Stimulated activated CD8-positive, alpha-beta memory T cell treated with anti-CD3 and anti-CD28 coated beads, Interleukin-2, amount 100 ng/mL, for 48 hours (primary cell): Measurements from ENCODE around the gene AFF4.
"Not testable (repeated sequence)": the region's sequence is repeated elsewhere in the genome, so short reads cannot be mapped to it uniquely, and the experiment has no call there.

Source experiments
- DNase-seq, 2 donors: peaks; one replicate each; pipeline ENCODE4 v3.0.0-alpha.2; 2020; ENCODE audit warnings: low read depth in 2 of 2

Gene AFF4

GRCh38 chr5:132886064-132886823 is 77.2 kb downstream of the AFF4 start:
- DNase-seq = no peak

GRCh38 chr5:132884548-132884947 is 78.9 kb downstream of the AFF4 start:
- no peak for DNase-seq

- DNase-seq = no peak
These were observed 80.1 kb downstream of the AFF4 start for GRCh38 chr5:132883261-132883834.

- no peak for DNase-seq
These were observed 85.5 kb downstream of the AFF4 start for GRCh38 chr5:132877938-132878337.

GRCh38 chr5:132877466-132877865 is 86.0 kb downstream of the AFF4 start:
- no peak for DNase-seq

GRCh38 chr5:132876020-132876759 is 87.2 kb downstream of the AFF4 start:
- DNase-seq = no peak

GRCh38 chr5:132873930-132874271 is 89.5 kb downstream of the AFF4 start:
- no peak for DNase-seq

GRCh38 chr5:132873119-132873929 is 90.1 kb downstream of the AFF4 start, which contains the start of gene LEAP2:
Gene LEAP2, plus strand, starts transcription at chr5:132873668. Its CDS starts 27 bp downstream, at chr5:132873695.
- DNase-seq = no peak

- DNase-seq = no peak
These were observed 90.7 kb downstream of the AFF4 start for GRCh38 chr5:132872788-132873118.

- DNase-seq = no peak
These were observed 91.8 kb downstream of the AFF4 start for GRCh38 chr5:132871459-132872284.

DNA sequence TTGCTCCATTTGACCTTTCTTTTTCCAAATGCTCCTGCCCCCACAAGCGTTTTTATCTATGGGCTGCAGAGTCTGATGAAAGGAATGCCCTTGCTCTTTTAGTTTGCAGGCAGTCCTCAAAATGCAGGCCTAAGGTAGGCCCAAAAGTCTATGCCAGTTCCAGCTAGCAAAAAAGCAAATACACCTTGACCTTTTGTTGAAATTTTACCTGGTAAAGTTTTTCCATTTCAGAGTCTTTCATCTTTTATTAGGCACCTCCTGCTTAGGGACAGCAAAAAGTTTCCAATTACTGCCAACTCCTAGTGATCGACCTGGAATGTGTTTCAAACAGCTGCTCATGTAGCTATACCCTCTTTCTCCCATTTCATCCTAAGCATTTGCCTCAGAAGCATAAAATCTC is 92.6 kb downstream of the AFF4 start:
- no peak for DNase-seq

DNA sequence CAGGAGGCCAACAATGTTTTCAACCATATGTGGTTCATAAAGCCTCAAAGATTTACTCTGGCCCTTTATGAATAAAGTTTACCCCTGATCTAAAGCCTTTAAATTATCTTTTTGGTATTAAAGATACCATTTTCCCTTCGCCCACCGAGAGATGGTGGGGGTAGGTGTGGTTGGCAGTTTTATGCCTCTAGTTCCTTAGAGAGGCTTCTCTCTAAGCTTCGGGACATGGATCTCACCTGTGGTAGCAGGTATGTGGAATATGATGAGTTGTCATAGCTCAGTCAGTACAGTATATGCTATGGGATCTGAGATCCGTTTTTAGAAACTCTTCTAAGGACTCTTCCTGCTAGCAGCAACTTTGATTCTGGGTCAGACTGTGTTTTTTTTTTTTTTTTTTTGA is 94.7 kb downstream of the AFF4 start:
- no peak for DNase-seq

GRCh38 chr5:132867046-132867451 is 96.4 kb downstream of the AFF4 start:
- no peak for DNase-seq

GRCh38 chr5:132866342-132867045 is 96.9 kb downstream of the AFF4 start, which contains the start of the genes GDF9 and UQCRQ:
Gene GDF9, minus strand, starts transcription at chr5:132866469. Its CDS starts 1,936 bp downstream, at chr5:132864533.
Gene UQCRQ, plus strand, starts transcription at chr5:132866642. Its CDS starts 240 bp downstream, at chr5:132866882.
- DNase-seq = peak; percentile 84 to 86

DNA sequence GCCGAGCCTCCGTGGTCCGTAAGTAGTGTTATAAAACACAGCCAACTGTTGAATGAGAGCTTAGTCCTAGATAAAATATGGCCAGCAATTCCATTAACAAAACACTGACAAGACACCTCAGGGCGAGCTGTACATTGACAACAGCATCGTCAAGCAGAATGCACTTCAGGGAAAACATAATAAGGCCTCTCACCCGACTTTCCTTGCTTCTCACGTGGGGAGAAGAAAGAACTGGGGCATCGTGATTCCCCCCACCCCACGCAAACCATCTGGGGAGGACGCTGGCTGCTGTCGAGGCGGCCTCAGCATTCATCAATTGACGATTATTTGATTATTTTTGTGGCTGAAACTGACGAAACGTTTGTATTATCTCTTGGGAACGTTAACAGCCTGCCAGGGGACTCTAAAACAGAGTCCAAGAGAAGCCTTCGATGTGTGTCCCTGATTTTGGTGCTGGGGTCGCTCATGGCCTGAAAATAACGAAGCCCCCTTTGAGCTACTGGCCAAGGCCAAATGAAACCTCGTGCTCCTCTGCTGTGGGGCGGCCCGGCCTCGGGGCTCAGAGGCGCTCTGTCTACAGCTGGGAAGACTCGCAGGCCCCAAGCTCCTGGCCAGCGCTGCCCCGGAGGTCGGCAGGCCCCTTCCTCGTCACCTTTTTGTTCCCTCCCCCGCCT is 97.6 kb downstream of the AFF4 start:
- no peak for DNase-seq

DNA sequence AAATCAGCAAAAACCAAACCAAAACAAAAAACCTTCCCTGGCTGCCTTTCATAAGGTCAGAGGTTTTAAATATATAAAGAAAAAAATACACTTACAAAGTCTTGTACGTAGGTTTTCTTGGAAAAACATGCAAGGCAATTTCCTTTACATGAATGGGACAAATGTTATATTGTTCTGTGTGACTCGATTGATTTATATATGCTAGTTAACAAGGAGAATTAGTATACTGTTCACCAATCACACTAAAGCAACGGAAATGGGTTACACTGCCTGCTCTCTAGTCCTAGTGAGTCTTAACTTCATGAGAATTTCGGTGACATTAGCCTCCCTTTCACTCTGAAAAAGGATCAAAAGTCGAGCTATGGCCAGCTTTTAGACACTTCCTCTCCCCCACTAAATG is 102.7 kb downstream of the AFF4 start:
- DNase-seq = no peak

DNA sequence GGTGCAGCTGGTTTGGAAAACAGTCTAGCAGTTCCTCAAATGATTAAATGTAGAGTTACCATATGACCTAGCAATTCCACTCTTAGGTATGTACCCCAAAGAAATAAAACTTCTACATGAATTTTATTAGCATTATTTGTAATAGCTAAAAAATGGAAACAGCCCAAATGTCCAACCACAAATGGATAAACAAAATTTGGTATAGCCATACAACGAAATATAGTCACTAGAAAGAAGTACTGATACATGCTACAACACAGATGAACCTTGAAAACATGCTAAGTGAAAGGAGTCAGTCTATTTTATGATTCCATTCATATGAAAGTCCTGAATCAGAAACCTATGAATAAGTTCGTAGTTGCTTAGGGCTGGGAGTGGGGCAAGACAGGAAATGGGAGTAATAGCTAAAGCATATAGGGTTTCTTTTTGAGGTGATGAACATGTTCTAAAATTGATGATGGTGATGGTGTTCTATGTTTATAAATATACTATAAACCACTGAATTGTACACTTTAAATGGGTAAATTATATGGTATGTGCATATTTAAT is 103.5 kb downstream of the AFF4 start:
- no peak for DNase-seq

- no peak for DNase-seq
These were observed 107.4 kb downstream of the AFF4 start for GRCh38 chr5:132856011-132856410.

- not testable (repeated sequence) for DNase-seq
These were observed 108.4 kb downstream of the AFF4 start for GRCh38 chr5:132854992-132855391.

DNA sequence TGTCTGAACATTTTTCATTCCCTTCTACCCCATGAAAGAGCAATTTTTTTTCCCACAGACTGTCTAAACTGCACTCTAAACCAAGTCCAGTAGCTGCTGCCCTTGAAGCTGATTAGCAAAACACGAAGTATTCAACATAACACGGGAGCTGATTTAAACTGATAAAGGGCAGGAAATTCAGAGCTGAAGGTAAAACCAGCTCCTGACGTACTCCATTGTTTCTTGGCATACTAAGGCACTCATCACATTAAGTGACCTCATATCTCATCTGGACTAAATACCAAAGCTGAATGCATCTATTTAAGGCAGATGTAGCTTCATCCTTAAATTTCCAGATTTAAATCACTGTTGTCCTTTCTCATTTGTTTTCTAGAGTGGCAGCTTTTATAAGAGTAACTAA is 109.1 kb downstream of the AFF4 start:
- no peak for DNase-seq
